H9 (cell line): ENCODE measurements around the gene MACROD1. TPM values are rescaled to one million over a fixed set of nuclear protein-coding genes. Genes with fewer than 3 reads are reported as not detected.

Experiments
- DNase-seq: peaks from one replicate; pipeline ENCODE4 v3.0.0-alpha.2; 2017
- H2AFZ ChIP-seq: one replicate; pipeline ENCODE4 v1.6.1; 2013; ENCODE audit warnings: mild to moderate bottlenecking, low read length, control low read depth, moderate library complexity
- H2AK5ac ChIP-seq: 2 replicates; pipeline ENCODE4 v1.6.1; 2013; ENCODE audit warnings: low read length, control low read depth, mixed read lengths; ENCODE audit not compliant: insufficient read length
- H2BK120ac ChIP-seq: one replicate; pipeline ENCODE4 v1.6.1; 2013; ENCODE audit warnings: low read depth, mild to moderate bottlenecking, low read length, control low read depth, inconsistent platforms; ENCODE audit not compliant: poor library complexity, severe bottlenecking
- H2BK12ac ChIP-seq: 2 replicates; pipeline ENCODE4 v1.6.1; 2013; ENCODE audit warnings: low read length, control low read depth, mixed read lengths, low read depth; ENCODE audit not compliant: insufficient read length
- H2BK15ac ChIP-seq: 2 replicates; pipeline ENCODE4 v1.6.1; 2013; ENCODE audit warnings: low read depth, low read length, control low read depth
- H2BK20ac ChIP-seq: one replicate; pipeline ENCODE4 v1.6.1; 2013; ENCODE audit warnings: low read depth, mild to moderate bottlenecking, low read length, control low read depth, inconsistent platforms; ENCODE audit not compliant: poor library complexity, severe bottlenecking
- H2BK5ac ChIP-seq: 2 replicates; pipeline ENCODE4 v1.6.1; 2013; ENCODE audit warnings: low read length, control low read depth, mixed read lengths; ENCODE audit not compliant: insufficient read length
- H3K14ac ChIP-seq: 2 replicates; pipeline ENCODE4 v1.6.1; 2013; ENCODE audit warnings: low read length, control low read depth; ENCODE audit not compliant: insufficient read depth
- H3K18ac ChIP-seq: 2 replicates; pipeline ENCODE4 v1.6.1; 2013; ENCODE audit warnings: low read depth, mild to moderate bottlenecking, mixed read lengths, low read length, control low read depth; ENCODE audit not compliant: insufficient read length
- H3K23ac ChIP-seq: 2 replicates; pipeline ENCODE4 v1.6.1; 2013; ENCODE audit warnings: low read length, control low read depth, mixed read lengths, low read depth; ENCODE audit not compliant: insufficient read length
- H3K23me2 ChIP-seq: 2 replicates; pipeline ENCODE4 v1.6.1; 2013; ENCODE audit warnings: low read depth, mild to moderate bottlenecking, mixed read lengths, low read length, control low read depth; ENCODE audit not compliant: insufficient read length, poor library complexity, severe bottlenecking
- H3K27ac ChIP-seq: 2 replicates; pipeline ENCODE4 v1.5.1; 2013; ENCODE audit warnings: low read length, control low read depth, mixed read lengths, low read depth; ENCODE audit not compliant: insufficient read length
- H3K27me3 ChIP-seq: 2 replicates; pipeline ENCODE4 v1.6.1; 2013; ENCODE audit warnings: low read length, control low read depth, inconsistent platforms; ENCODE audit not compliant: insufficient read depth
- H3K4ac ChIP-seq: 2 replicates; pipeline ENCODE4 v1.6.1; 2013; ENCODE audit warnings: low read depth, mild to moderate bottlenecking, control low read depth, inconsistent platforms, low read length, moderate library complexity
- H3K4me1 ChIP-seq: 2 replicates; pipeline ENCODE4 v1.6.1; 2013; ENCODE audit warnings: low read length, control low read depth, inconsistent platforms; ENCODE audit not compliant: insufficient read depth
- H3K4me2 ChIP-seq: 2 replicates; pipeline ENCODE4 v1.6.1; 2013; ENCODE audit warnings: low read length, control low read depth, mixed read lengths; ENCODE audit not compliant: insufficient read length, insufficient read depth
- H3K56ac ChIP-seq: 2 replicates; pipeline ENCODE4 v1.6.1; 2013; ENCODE audit warnings: low read depth, mild to moderate bottlenecking, mixed read lengths, low read length, control low read depth; ENCODE audit not compliant: insufficient read length
- H3K79me1 ChIP-seq: 2 replicates; pipeline ENCODE4 v1.6.1; 2013; ENCODE audit warnings: low read depth, mild to moderate bottlenecking, moderate library complexity, low read length, control low read depth, inconsistent platforms; ENCODE audit not compliant: insufficient read depth, poor library complexity, severe bottlenecking
- H3K79me2 ChIP-seq: 2 replicates; pipeline ENCODE4 v1.6.1; 2013; ENCODE audit warnings: low read length, control low read depth, inconsistent platforms; ENCODE audit not compliant: insufficient read depth
- H3K9ac ChIP-seq: 2 replicates; pipeline ENCODE4 v1.6.1; 2013; ENCODE audit warnings: low read length, control low read depth, mixed read lengths; ENCODE audit not compliant: insufficient read length; ENCODE audit errors: extremely low read depth
- H3K9me3 ChIP-seq: one replicate; pipeline ENCODE4 v1.6.1; 2013; ENCODE audit warnings: low read depth, low read length, inconsistent platforms; ENCODE audit not compliant: control insufficient read depth
- H3T11ph ChIP-seq: one replicate; pipeline ENCODE4 v1.6.1; 2013; ENCODE audit warnings: mild to moderate bottlenecking, low read length, control low read depth, inconsistent platforms
- H4K20me1 ChIP-seq: one replicate; pipeline ENCODE4 v1.6.1; 2013; ENCODE audit not compliant: control insufficient read depth, insufficient read length, insufficient read depth
- H4K5ac ChIP-seq: 2 replicates; pipeline ENCODE4 v1.6.1; 2013; ENCODE audit warnings: low read depth, mild to moderate bottlenecking, mixed read lengths, low read length, control low read depth; ENCODE audit not compliant: insufficient read length
- H4K8ac ChIP-seq: replicated peaks from 2 replicates; pipeline ENCODE4 v1.6.1; 2013; ENCODE audit warnings: low read length, control low read depth, mixed read lengths, low read depth; ENCODE audit not compliant: insufficient read length
- H4K91ac ChIP-seq: 2 replicates; pipeline ENCODE4 v1.6.1; 2013; ENCODE audit warnings: low read depth, mild to moderate bottlenecking, moderate library complexity, mixed read lengths, low read length, control low read depth; ENCODE audit not compliant: insufficient read length
- H3K27ac Mint-ChIP-seq, 3 experiments: 2 replicates in 2 of 3; 3 replicates in 1 of 3; pipeline ENCODE4 v1.8.0; 2020 to 2021; ENCODE audit warnings: mixed read lengths in 3 of 3, mild to moderate bottlenecking in 1 of 3, moderate library complexity in 1 of 3
- H3K27me3 Mint-ChIP-seq: 2 replicates; pipeline ENCODE4 v1.8.0; 2021; ENCODE audit warnings: low read depth, mild to moderate bottlenecking, moderate library complexity, mixed read lengths
- H3K36me3 Mint-ChIP-seq, 3 experiments: 2 replicates in 2 of 3; 3 replicates in 1 of 3; pipeline ENCODE4 v1.8.0; 2020 to 2021; ENCODE audit warnings: low read depth in 3 of 3, mixed read lengths in 3 of 3; ENCODE audit not compliant: insufficient read depth in 1 of 3
- H3K4me1 Mint-ChIP-seq, 2 experiments: 2 replicates each; pipeline ENCODE4 v1.8.0; 2020; ENCODE audit warnings: mixed read lengths in 2 of 2
- H3K4me3 Mint-ChIP-seq, 2 experiments: 2 replicates in 1 of 2; 3 replicates in 1 of 2; pipeline ENCODE4 v1.8.0; 2020 to 2021; ENCODE audit warnings: mild to moderate bottlenecking in 2 of 2, mixed read lengths in 2 of 2, moderate library complexity in 1 of 2
- H3K9me3 Mint-ChIP-seq, 2 experiments: 2 replicates in 1 of 2; 3 replicates in 1 of 2; pipeline ENCODE4 v1.8.0; 2020; ENCODE audit warnings: mild to moderate bottlenecking in 2 of 2, mixed read lengths in 2 of 2, moderate library complexity in 1 of 2
- CTCF ChIP-seq: fragments of 200-600 bp; sonication (generic); conservative IDR thresholded peaks from 3 replicates; pipeline ENCODE4 v1.8.0; 2021; ENCODE audit warnings: antibody characterized with exemption, mild to moderate bottlenecking
- WGBS: extraction: QIAGEN DNeasy Blood & Tissue Kit; methylation state at CpG from one replicate; pipeline ENCODE4 v1.1.7; 2013; ENCODE audit warnings: missing lambda C conversion rate, low lambda C conversion rate, mixed read lengths; ENCODE audit not compliant: insufficient read length; ENCODE audit errors: extremely low coverage; 5-methylcytosine and 5-hydroxymethylcytosine counted together
- total RNA-seq: library from RNA; stranded (reverse); gene quantifications from 2 replicates; pipeline ENCODE4 v1.2.1, GENCODE V29; 2021

The MACROD1 gene
- total RNA-seq, 1 experiment from 2014 or later, result 21.2 TPM

DNA sequence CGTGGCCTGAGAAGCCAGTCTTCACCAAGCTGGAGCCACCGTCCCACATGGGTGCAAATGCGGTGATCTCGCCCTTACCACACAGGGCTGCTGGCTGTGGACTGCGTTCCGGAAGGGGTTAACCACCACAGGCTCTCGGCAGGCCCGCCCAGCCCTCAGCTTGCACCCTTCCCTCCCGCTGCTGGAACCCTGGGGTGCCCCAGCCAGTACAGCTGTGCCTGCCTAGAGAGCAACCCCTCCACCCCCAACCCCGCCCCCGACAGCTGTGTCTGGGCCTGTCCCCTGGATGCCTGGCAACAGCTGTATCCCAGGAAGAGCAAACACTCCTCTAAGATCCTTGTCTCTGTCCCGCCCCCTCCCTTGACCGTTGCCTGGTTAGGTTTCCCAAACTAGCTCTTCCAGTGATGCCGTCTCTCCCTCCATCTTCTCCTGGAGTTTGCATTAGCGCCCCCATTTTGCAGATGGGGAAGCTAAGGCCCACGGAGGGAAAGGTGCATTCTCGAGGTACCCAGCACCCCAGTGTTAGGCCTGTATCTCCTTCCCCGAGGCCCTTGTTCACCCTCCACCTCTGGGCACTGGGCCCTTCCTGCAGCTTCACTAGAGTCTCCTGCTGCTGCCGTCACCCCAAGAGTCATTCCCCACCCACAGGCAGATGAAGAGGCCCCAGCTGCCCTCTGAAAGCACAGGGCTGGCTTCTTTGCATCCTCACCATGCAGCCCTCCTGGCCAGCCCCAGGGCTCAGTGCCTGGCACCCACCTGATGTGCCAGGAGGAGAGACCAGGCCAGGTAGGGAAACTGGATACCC, 204.1 kb downstream of the MACROD1 start:
- Histone ChIP-seq H3K9ac (no peak overlapping the region), H2BK5ac (no peak overlapping the region), H3K18ac (no peak overlapping the region), H4K8ac (no peak overlapping the region), H2BK12ac (no peak overlapping the region), H3K14ac (no peak overlapping the region), H3K23ac (no peak overlapping the region), H2AK5ac (no peak overlapping the region), H3K9me3 (no peaks in the 10 kb centered on the region), H2BK120ac (no peak overlapping the region), H3K4ac (no peak overlapping the region), H3K4me2 (no peak overlapping the region), H3T11ph (no peak overlapping the region), H4K20me1 (no peaks in the 10 kb centered on the region), H3K27me3 (no peaks in the 10 kb centered on the region), H3K79me1 (no peaks in the 10 kb centered on the region), H4K5ac (no peak overlapping the region), H4K91ac (no peak overlapping the region), H3K4me1 (no peaks in the 10 kb centered on the region), H2BK15ac (no peak overlapping the region), H3K27ac (no peak overlapping the region), H2BK20ac (no peak overlapping the region), H3K79me2 (no peaks in the 10 kb centered on the region), H2AFZ (no peak overlapping the region), H3K56ac (no peak overlapping the region), H3K23me2 (no peaks in the 10 kb centered on the region)
- no CpG with 5 or more reads among the region's 19 CpGs for WGBS
- DNase-seq, result peak; percentile 48
- H3K9me3 Mint-ChIP-seq, result no peaks in the 10 kb centered on the region
- H3K4me3 Mint-ChIP-seq, result no peak overlapping the region
- peaks cover 19% of the 10 kb centered on the region for H3K27me3 Mint-ChIP-seq
- peaks cover 5 to 10% of the 10 kb centered on the region in 2 experiments for H3K4me1 Mint-ChIP-seq
- no peak for TF ChIP-seq CTCF
- peak overlapping the region in 2 of 3 experiments; percentile 73 to 88; a peak in 4 of 7 replicates for H3K27ac Mint-ChIP-seq
- no peaks in the 10 kb centered on the region for H3K36me3 Mint-ChIP-seq
